ENCODE results near the gene CRLF2. TPM values are rescaled to one million over a fixed set of nuclear protein-coding genes. Genes with fewer than 3 reads are reported as not detected.
"Not testable (repeated sequence)": the region's sequence is repeated elsewhere in the genome, so short reads cannot be mapped to it uniquely, and the experiment has no call there.

The CRLF2 gene
- total RNA-seq, 1 experiment from 2014 or later, result not detected

- intact Hi-C loops (cut with micrococcal nuclease), result no loop called here
These were observed 19.5 kb upstream of the CRLF2 start for GRCh38 chrX:1231850-1232465.

GRCh38 chrX:1228101-1228500 lies 15.7 kb upstream of the CRLF2 start:
- POLR2A ChIA-PET; CTCF ChIA-PET; H3K36me3 Mint-ChIP-seq (ENCODE audit: insufficient read depth, unreplicated experiment); DNase-seq (ENCODE audit: unreplicated experiment); H3K4me3 Mint-ChIP-seq (ENCODE audit: unreplicated experiment); H3K27ac Mint-ChIP-seq (ENCODE audit: low read depth, unreplicated experiment); intact Hi-C loops (cut with micrococcal nuclease); BruUV-seq (replicated peaks); H3K27me3 Mint-ChIP-seq (ENCODE audit: insufficient read depth, unreplicated experiment); H3K4me1 Mint-ChIP-seq (ENCODE audit: insufficient read depth, unreplicated experiment): not testable (repeated sequence)
- H3K9me3 Mint-ChIP-seq (ENCODE audit: unreplicated experiment), result peaks cover 20% of the 10 kb centered on the region

More at GRCh38 chrX:1231850-1232465, 19.5 kb upstream of the CRLF2 start:
- BruUV-seq (replicated peaks), result no TSS peak
- H3K4me3 Mint-ChIP-seq (ENCODE audit: unreplicated experiment), result no peak overlapping the region
- no peak for TF ChIP-seq CTCF (IDR thresholded peaks at IDR 0.05; ENCODE audit: unreplicated experiment)
- ChIA-PET POLR2A (no interaction called here), CTCF (no interaction called here)
- H3K36me3 Mint-ChIP-seq (ENCODE audit: insufficient read depth, unreplicated experiment), result no peaks in the 10 kb centered on the region
- H3K4me1 Mint-ChIP-seq (ENCODE audit: insufficient read depth, unreplicated experiment), result no peaks in the 10 kb centered on the region
- no peaks in the 10 kb centered on the region for H3K27me3 Mint-ChIP-seq (ENCODE audit: insufficient read depth, unreplicated experiment)
- DNase-seq (ENCODE audit: unreplicated experiment), result no peak
- peaks cover 7% of the 10 kb centered on the region for H3K9me3 Mint-ChIP-seq (ENCODE audit: unreplicated experiment)
- no peak overlapping the region for H3K27ac Mint-ChIP-seq (ENCODE audit: low read depth, unreplicated experiment)

- ChIA-PET POLR2A (no interaction called here), CTCF (no interaction called here)
- no peak for TF ChIP-seq CTCF (IDR thresholded peaks at IDR 0.05; ENCODE audit: unreplicated experiment)
- BruUV-seq (replicated peaks), result no TSS peak
- intact Hi-C loops (cut with micrococcal nuclease), result no loop called here
- no peak overlapping the region for H3K27ac Mint-ChIP-seq (ENCODE audit: low read depth, unreplicated experiment)
- no peak overlapping the region for H3K4me3 Mint-ChIP-seq (ENCODE audit: unreplicated experiment)
- DNase-seq (ENCODE audit: unreplicated experiment), result no peak
- H3K9me3 Mint-ChIP-seq (ENCODE audit: unreplicated experiment), result peaks cover 27% of the 10 kb centered on the region
- no peaks in the 10 kb centered on the region for H3K36me3 Mint-ChIP-seq (ENCODE audit: insufficient read depth, unreplicated experiment)
- H3K4me1 Mint-ChIP-seq (ENCODE audit: insufficient read depth, unreplicated experiment), result no peaks in the 10 kb centered on the region
- H3K27me3 Mint-ChIP-seq (ENCODE audit: insufficient read depth, unreplicated experiment), result no peaks in the 10 kb centered on the region
These were observed 13.8 kb upstream of the CRLF2 start for GRCh38 chrX:1226249-1226648.

- no peak for TF ChIP-seq CTCF (IDR thresholded peaks at IDR 0.05; ENCODE audit: unreplicated experiment)
- CTCF ChIA-PET, result no interaction called here
- POLR2A ChIA-PET, result no interaction called here
- Mint-ChIP-seq H3K4me1 (ENCODE audit: insufficient read depth, unreplicated experiment) (no peaks in the 10 kb centered on the region), H3K27me3 (ENCODE audit: insufficient read depth, unreplicated experiment) (no peaks in the 10 kb centered on the region), H3K4me3 (ENCODE audit: unreplicated experiment) (no peak overlapping the region), H3K36me3 (ENCODE audit: insufficient read depth, unreplicated experiment) (no peaks in the 10 kb centered on the region), H3K9me3 (ENCODE audit: unreplicated experiment) (peaks cover 27% of the 10 kb centered on the region), H3K27ac (ENCODE audit: low read depth, unreplicated experiment) (no peak overlapping the region)
- no TSS peak for BruUV-seq (replicated peaks)
- no peak for DNase-seq (ENCODE audit: unreplicated experiment)
- intact Hi-C loops (cut with micrococcal nuclease), result no loop called here
These were observed 12.5 kb upstream of the CRLF2 start for GRCh38 chrX:1224954-1225353.

- Mint-ChIP-seq H3K4me3 (ENCODE audit: unreplicated experiment) (no peak overlapping the region), H3K36me3 (ENCODE audit: insufficient read depth, unreplicated experiment) (no peaks in the 10 kb centered on the region), H3K9me3 (ENCODE audit: unreplicated experiment) (peaks cover 27% of the 10 kb centered on the region), H3K4me1 (ENCODE audit: insufficient read depth, unreplicated experiment) (no peaks in the 10 kb centered on the region), H3K27ac (ENCODE audit: low read depth, unreplicated experiment) (no peak overlapping the region), H3K27me3 (ENCODE audit: insufficient read depth, unreplicated experiment) (no peaks in the 10 kb centered on the region)
- intact Hi-C loops (cut with micrococcal nuclease), result no loop called here
- CTCF ChIA-PET, result no interaction called here
- POLR2A ChIA-PET, result no interaction called here
- no peak for DNase-seq (ENCODE audit: unreplicated experiment)
- no TSS peak for BruUV-seq (replicated peaks)
- no peak for TF ChIP-seq CTCF (IDR thresholded peaks at IDR 0.05; ENCODE audit: unreplicated experiment)
These were observed 10.8 kb upstream of the CRLF2 start for GRCh38 chrX:1223242-1223600.

Data from MCF 10A (cell line).